GM18868 (cell line): ENCODE data around the gene YDJC.
"Not testable (repeated sequence)": the region's sequence is repeated elsewhere in the genome, so short reads cannot be mapped to it uniquely, and the experiment has no call there.

Source experiments
- ATAC-seq: cut with Tn5 transposase; IDR thresholded peaks from one replicate; pipeline ENCODE4 v1.9.1; 2021; ENCODE audit warnings: mild to moderate bottlenecking, moderate library complexity; ENCODE audit not compliant: unreplicated experiment

YDJC gene

GRCh38 chr22:21652010-21652546, 22.3 kb upstream of the YDJC start:
- ATAC-seq: peak; percentile 92

GRCh38 chr22:21651521-21652009, 21.7 kb upstream of the YDJC start:
- ATAC-seq: peak; percentile 15

GRCh38 chr22:21650823-21651520, 21.1 kb upstream of the YDJC start:
- no peak for ATAC-seq

- ATAC-seq: no peak
These were observed 20.5 kb upstream of the YDJC start for GRCh38 chr22:21650280-21650679.

- ATAC-seq: no peak
These were observed 17.1 kb upstream of the YDJC start for GRCh38 chr22:21646608-21647590.

- ATAC-seq: not testable (repeated sequence)
These were observed 15.7 kb upstream of the YDJC start for GRCh38 chr22:21645513-21645912.

- no peak for ATAC-seq
These were observed 13.9 kb upstream of the YDJC start for GRCh38 chr22:21643533-21644357.

GRCh38 chr22:21642584-21643448, 13.0 kb upstream of the YDJC start:
- ATAC-seq: no peak

- peak; percentile 94 for ATAC-seq
These were observed 12.2 kb upstream of the YDJC start, which contains the start of gene SDF2L1 for GRCh38 chr22:21641789-21642583. Gene SDF2L1 (plus strand): TSS chr22:21642302. CDS start chr22:21642337, 35 bp downstream.

- no peak for ATAC-seq
These were observed 11.6 kb upstream of the YDJC start for GRCh38 chr22:21641417-21641788.

- no peak for ATAC-seq
These were observed 11.0 kb upstream of the YDJC start for GRCh38 chr22:21640810-21641209.

GRCh38 chr22:21639359-21639758, 9.5 kb upstream of the YDJC start:
- ATAC-seq: no peak

- not testable (repeated sequence) for ATAC-seq
These were observed 7.6 kb upstream of the YDJC start for GRCh38 chr22:21637450-21637849.

- ATAC-seq: no peak
These were observed 6.9 kb upstream of the YDJC start for GRCh38 chr22:21636629-21637218.

- ATAC-seq: no peak
These were observed 6.1 kb upstream of the YDJC start for GRCh38 chr22:21635771-21636510.

- no peak for ATAC-seq
These were observed 5.0 kb upstream of the YDJC start for GRCh38 chr22:21634844-21635243.

- no peak for ATAC-seq
These were observed 4.3 kb upstream of the YDJC start for GRCh38 chr22:21634081-21634480.

- no peak for ATAC-seq
These were observed 3.7 kb upstream of the YDJC start for GRCh38 chr22:21633481-21633880.
